ENCODE results near the gene USP54.
A peak's percentile ranks its signal among the peaks of the same experiment; 100 is the strongest.
"Not testable (repeated sequence)": the region's sequence is repeated elsewhere in the genome, so short reads cannot be mapped to it uniquely, and the experiment has no call there.

The USP54 gene, protein sequence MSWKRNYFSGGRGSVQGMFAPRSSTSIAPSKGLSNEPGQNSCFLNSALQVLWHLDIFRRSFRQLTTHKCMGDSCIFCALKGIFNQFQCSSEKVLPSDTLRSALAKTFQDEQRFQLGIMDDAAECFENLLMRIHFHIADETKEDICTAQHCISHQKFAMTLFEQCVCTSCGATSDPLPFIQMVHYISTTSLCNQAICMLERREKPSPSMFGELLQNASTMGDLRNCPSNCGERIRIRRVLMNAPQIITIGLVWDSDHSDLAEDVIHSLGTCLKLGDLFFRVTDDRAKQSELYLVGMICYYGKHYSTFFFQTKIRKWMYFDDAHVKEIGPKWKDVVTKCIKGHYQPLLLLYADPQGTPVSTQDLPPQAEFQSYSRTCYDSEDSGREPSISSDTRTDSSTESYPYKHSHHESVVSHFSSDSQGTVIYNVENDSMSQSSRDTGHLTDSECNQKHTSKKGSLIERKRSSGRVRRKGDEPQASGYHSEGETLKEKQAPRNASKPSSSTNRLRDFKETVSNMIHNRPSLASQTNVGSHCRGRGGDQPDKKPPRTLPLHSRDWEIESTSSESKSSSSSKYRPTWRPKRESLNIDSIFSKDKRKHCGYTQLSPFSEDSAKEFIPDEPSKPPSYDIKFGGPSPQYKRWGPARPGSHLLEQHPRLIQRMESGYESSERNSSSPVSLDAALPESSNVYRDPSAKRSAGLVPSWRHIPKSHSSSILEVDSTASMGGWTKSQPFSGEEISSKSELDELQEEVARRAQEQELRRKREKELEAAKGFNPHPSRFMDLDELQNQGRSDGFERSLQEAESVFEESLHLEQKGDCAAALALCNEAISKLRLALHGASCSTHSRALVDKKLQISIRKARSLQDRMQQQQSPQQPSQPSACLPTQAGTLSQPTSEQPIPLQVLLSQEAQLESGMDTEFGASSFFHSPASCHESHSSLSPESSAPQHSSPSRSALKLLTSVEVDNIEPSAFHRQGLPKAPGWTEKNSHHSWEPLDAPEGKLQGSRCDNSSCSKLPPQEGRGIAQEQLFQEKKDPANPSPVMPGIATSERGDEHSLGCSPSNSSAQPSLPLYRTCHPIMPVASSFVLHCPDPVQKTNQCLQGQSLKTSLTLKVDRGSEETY (N-terminal part only)

GRCh38 chr10:73590881-73591799 is at the start of gene USP54:
Gene USP54 (minus strand): TSS chr10:73591342. CDS start chr10:73575658, 15,684 bp downstream.
- DNase-seq = no peak

DNA sequence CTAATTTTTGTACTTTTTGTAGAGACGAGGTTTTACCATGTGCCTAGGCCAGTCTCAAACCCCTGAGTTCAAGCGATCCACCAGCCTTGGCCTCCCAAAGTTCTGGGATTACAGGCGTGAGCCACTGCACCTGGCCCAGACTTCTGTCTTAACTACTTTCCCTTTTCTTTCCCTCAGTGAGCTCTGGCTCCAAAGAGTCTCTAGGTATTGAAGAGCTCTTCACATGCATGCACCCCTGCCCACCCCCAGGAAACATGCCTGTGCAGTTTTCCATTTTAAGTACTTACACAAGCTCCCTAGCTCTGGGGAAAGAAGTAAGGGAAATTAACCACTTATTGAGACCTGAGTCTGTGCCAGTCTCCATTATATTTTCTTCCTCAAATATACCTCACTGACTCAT is 48.1 kb upstream of the USP54 start:
- DNase-seq = no peak

DNA sequence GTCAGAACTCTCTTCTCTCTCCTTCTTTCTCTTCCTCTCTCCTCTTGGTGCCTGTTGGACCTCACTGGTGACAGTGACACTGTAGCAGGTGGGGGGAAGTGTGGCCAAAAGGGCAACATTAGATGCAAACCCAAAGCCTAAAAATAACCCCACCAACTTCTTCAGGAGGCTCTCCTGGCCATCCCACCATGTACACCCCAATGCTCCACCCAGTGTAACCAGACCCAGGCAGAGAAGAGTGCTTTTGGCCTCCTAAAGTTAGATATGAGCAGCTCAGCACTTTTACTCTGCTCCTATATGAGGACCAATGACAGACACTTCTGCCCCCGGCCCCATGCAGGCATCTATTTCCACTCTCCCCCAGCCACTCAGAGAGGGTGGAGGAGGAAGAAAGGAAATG is 44.6 kb upstream of the USP54 start:
- no peak for DNase-seq

- no peak for DNase-seq
Observed at GRCh38 chr10:73634421-73634820, 43.3 kb upstream of the USP54 start.

DNA sequence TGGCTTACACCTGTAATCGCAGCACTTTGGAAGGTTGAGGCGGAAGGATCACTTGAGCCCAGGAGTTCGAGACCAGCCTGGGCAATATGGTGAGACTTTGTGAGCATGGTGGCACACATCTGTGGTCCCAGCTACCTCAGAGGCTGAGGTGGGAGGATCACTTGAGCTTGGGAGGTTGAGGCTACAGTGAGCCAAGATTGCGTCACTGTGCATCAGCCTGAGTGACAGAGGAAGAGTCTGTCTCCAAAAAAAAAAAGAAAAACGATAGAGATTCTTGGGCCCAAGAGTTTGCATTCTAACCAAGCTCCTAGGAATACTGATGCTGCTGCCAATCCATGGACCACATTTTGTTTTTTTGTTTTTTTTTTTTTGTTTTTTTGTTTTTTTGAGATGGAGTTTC is 38.0 kb upstream of the USP54 start:
- DNase-seq = no peak

DNA sequence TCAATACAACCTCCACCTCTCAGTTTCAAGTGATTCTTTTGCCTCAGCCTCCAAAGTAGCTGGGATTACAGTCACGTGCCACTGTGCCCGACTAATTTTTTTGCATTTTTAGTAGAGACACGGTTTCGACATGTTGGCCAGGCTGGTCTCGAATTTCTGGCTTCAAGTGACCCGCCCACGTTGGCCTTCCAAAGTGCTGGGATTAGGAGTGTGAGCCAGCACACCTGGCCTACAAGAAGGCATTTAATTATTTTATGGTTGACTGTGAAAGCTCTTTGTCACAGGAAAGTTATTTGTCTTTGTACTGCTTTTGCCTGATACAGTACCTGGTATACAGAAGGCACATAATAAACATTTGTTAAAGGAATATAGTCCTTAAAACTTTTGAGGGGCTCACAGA is 37.3 kb upstream of the USP54 start:
- no peak for DNase-seq

DNA sequence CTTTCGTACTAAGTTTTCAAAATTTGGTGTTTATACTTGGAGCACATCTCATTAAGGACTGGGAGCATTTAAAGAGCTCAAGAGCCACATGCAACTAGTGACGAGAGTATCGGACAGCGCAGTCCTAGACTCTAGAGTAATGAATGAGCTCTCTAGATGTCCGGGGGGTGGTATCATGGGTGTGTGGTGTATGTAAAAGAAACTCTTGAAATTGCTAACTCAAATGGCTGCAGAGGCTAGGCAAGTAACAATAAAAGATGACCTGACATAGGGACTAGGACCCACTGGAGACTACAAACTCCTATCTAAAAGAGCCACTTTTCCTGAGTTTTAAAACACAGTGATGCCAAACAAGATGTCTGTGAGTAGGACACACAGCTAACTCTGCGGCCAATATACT is 36.2 kb upstream of the USP54 start:
- DNase-seq = no peak

- DNase-seq = peak; percentile 59 to 67
Observed at GRCh38 chr10:73625884-73626752, 35.0 kb upstream of the USP54 start.

- no peak for DNase-seq
Observed at GRCh38 chr10:73625004-73625883, 34.1 kb upstream of the USP54 start.

GRCh38 chr10:73623056-73623455 is 31.9 kb upstream of the USP54 start:
- DNase-seq = no peak

DNA sequence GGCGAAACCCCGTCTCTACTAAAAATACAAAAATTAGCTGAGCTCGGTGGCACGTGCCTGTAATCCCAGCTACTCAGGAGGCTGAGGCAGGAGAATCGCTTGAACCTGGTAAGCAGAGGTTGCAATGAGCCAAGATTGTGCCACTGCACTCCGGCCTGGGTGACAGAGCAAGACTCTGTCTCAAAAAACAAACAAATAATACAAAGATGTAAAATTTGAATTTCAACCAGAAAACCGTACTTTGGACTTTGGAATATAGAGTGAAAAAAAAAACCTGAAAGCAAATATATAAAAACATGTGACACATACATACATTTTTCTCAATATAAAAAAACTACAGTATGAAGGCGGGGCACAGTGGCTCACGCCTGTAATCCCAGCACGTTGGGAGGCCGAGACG is 29.8 kb upstream of the USP54 start:
- not testable (repeated sequence) for DNase-seq

GRCh38 chr10:73617143-73617542 is 26.0 kb upstream of the USP54 start:
- DNase-seq = not testable (repeated sequence)

- DNase-seq = no peak
Observed at GRCh38 chr10:73614720-73615119, 23.6 kb upstream of the USP54 start.

DNA sequence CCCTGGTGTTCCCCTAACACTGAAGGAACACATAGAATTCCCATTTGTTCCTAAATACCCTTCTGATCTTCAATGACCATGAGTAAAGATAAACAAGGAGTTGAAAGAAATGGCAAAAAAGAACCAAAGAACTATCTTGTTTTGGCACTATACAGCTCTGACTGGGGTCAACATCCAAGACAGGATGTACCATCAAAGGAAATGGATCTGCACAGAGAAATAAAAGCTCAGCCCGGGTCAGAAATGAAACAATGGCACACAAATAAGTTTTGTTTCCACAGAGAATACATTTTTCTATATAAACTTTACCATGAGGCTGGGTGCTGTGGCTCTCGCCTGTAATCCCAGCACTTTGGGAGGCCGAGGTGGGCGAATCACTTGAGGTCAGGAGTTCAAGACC is 18.0 kb upstream of the USP54 start:
- no peak for DNase-seq

GRCh38 chr10:73601486-73601921 is 10.4 kb upstream of the USP54 start:
- no peak for DNase-seq

- no peak for DNase-seq
Observed at GRCh38 chr10:73597346-73597745, 6.2 kb upstream of the USP54 start.

- DNase-seq = no peak
Observed at GRCh38 chr10:73593812-73594211, 2.7 kb upstream of the USP54 start.

DNA sequence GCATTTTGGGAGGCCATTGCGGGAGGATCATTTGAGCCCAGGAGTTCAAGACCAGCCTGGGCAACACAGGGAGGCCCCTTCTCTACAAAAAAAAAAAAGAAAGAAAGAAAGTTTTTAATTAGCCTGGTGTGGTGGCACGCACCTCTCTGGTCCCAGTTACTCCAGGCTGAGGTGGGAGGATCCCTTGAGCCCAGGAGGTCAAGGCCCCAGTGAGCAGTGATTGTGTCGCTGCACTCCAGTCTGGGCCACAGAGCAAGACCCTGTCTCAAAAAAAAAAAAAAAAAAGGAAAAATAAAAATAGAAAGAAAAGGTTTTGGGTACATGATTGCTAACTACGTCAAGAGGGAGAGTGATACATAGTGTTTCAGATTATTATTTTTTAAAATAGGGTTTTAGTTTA is 2.0 kb upstream of the USP54 start:
- no peak for DNase-seq

DNA sequence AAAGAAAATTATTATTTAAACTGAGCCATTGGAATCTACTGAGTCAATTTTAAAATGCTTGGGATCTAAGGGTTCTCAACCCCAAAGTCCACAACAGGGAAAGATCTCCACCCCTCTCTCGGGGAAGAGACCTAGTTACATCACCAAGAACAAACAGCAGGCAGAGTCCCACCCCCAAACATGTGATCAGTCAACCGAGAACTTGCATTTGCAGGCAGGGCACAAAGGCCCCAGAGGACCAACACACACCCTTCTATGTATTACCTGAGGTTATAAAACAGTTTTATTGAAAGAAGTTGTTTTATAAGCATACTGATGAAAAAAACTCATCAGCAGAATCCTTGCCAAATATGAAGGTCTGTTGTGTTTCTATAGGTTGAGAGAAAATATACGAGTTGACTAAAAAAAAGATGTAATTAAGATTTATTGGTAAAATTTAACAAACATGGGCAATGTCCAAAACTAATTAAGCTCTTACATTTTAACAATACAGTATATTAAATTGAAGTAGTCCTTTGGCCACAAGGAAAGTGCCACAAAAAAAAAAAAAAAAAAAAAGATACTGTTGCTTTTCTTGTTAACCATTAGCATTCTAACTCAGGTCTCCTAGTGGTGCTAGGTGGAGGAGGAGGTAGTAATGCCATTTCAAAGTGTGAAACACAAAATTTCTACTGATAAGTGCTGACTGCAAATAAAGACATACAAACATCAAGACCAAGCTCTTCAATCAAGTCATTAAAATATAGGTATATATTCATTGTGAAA is 975 bp upstream of the USP54 start:
- DNase-seq = no peak

Measured in cerebellar nuclear complex (tissue), 1 donor.